Measurements from ENCODE around the gene BBLN.
"Not testable (repeated sequence)": the region's sequence is repeated elsewhere in the genome, so short reads cannot be mapped to it uniquely, and the experiment has no call there.

BBLN gene

GRCh38 chr9:128129976-128130590, 30.0 kb upstream of the BBLN start:
- peak; percentile 34 for TF ChIP-seq CTCF (IDR thresholded peaks at IDR 0.05; ENCODE audit: extremely low read depth, insufficient read depth, missing control alignments)
- DNase-seq (ENCODE audit: low spot score); in situ Hi-C loops (cut with MboI; ENCODE audit: low pct_unique_long_range_greater_than_20kb, low sequenced_read_pairs, unreplicated experiment): not testable (repeated sequence)

DNA sequence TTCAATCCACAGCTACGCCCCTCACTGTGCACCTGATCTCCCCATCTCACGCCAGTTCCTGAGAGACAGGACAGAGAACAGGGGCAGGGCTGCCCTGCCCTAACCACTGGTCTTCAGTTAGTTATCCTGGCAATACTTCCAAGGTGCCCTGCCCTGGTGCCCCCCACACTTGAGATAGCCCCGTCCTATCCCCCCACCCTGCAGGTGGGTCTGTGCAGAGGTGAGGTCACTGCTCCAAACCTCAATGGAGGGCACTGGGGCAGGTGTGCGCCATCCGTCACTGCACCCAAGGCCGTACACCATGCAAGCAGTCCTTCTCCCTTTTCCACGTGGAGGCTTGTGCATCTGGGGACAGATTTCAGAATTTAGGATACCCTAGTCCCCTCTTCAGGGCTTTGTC, 29.4 kb upstream of the BBLN start:
- in situ Hi-C loops (cut with MboI; ENCODE audit: low pct_unique_long_range_greater_than_20kb, low sequenced_read_pairs, unreplicated experiment) = not testable (repeated sequence)

DNA sequence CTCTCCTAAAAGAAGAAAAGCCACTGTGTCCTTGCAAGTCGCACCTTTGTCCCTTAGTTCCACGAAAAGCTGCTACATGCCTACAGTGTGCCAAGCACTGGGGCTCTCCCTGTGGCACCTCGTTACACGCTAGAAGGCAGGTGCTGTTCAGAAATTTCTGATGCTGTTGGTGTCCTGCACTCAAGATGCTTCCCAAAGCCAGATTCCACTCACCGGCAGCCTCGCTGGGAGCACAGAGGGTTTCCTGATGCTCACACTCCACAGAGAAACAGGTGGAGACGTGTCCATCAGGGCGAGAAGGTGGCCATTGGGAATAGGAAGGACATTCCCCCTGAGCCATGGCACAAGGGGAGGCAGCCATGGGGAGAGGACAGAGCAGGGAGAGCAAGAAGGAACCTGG, 28.7 kb upstream of the BBLN start:
- in situ Hi-C loops (cut with MboI; ENCODE audit: low pct_unique_long_range_greater_than_20kb, low sequenced_read_pairs, unreplicated experiment) = not testable (repeated sequence)

More for the DNA sequence above, 29.4 kb upstream of the BBLN start:
- DNase-seq (ENCODE audit: low spot score) = not testable (repeated sequence)

DNA sequence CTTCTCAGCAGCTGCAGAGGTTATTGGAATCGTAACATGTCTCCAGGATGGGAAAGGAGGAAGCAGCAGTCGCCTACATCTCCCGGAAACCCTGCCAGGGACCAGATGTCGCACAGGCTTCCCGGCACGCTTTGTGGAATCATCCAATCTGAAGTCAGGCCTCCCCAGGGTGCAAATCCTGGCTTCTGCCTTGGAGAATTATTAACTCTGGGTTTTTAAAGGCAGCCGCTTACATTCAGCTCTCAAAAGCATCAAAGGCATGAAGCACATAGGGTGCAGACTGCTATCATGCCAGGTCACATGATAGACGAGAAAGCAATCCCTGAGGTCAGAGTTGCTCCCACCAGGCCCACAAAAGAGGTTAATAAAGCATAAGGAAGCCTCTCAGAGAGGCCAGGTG, 27.9 kb upstream of the BBLN start:
- in situ Hi-C loops (cut with MboI; ENCODE audit: low pct_unique_long_range_greater_than_20kb, low sequenced_read_pairs, unreplicated experiment); DNase-seq (ENCODE audit: low spot score): not testable (repeated sequence)

More for the DNA sequence above, 28.7 kb upstream of the BBLN start:
- DNase-seq (ENCODE audit: low spot score) = not testable (repeated sequence)

DNA sequence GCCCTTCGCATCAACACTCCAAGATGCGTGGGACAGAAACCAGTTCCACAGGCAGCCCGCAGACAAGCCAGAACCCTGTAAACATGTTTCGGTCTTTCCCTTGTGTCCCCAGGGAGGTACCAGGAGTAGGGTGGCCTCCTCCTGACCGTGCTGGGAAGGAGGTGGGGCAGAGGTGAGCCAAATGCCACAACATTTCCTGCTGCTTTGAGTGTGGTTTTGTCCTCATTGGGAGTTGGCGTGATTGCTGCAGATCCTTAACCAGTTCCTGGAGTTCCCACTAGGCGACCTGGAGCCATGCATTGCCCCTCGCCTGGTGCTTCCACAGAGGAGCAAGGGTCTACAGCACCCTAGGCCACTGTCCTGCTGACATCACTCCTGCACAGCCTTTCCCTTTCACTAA, 24.5 kb upstream of the BBLN start:
- DNase-seq (ENCODE audit: low spot score); in situ Hi-C loops (cut with MboI; ENCODE audit: low pct_unique_long_range_greater_than_20kb, low sequenced_read_pairs, unreplicated experiment): not testable (repeated sequence)

GRCh38 chr9:128136816-128137793, 23.0 kb upstream of the BBLN start:
- in situ Hi-C loops (cut with MboI; ENCODE audit: low pct_unique_long_range_greater_than_20kb, low sequenced_read_pairs, unreplicated experiment) = no loop called here
- no peak for DNase-seq (ENCODE audit: low spot score)
- TF ChIP-seq CTCF (IDR thresholded peaks at IDR 0.05; ENCODE audit: extremely low read depth, insufficient read depth, missing control alignments) = no peak

- in situ Hi-C loops (cut with MboI; ENCODE audit: low pct_unique_long_range_greater_than_20kb, low sequenced_read_pairs, unreplicated experiment) = no loop called here
- TF ChIP-seq CTCF (IDR thresholded peaks at IDR 0.05; ENCODE audit: extremely low read depth, insufficient read depth, missing control alignments) = no peak
- no peak for DNase-seq (ENCODE audit: low spot score)
Observed at GRCh38 chr9:128138001-128138400, 22.1 kb upstream of the BBLN start.

DNA sequence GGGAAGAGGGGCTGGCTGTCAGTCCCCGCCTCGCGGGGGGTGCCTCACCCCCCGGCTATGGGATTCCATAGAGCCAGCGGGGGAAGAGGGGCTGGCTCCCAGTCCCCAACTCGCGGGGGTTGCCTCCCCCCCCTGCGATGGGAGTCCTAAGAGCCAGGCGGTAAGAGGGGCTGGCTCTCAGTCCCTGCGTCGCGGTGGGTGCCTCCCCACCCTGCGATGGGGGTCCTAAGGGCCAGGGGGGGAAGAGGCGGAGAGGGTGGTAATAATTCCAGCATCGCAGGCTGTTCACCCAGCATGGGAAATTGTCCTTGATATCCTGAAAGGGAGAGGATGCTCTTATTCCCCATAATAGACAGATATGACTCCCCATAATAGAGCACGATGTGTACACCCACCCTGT, 20.4 kb upstream of the BBLN start:
- no peak for DNase-seq (ENCODE audit: low spot score)
- in situ Hi-C loops (cut with MboI; ENCODE audit: low pct_unique_long_range_greater_than_20kb, low sequenced_read_pairs, unreplicated experiment) = no loop called here
- no peak for TF ChIP-seq CTCF (IDR thresholded peaks at IDR 0.05; ENCODE audit: extremely low read depth, insufficient read depth, missing control alignments)

Measured in GM13977 (cell line).